GM12892 (cell line): ENCODE measurements around the gene TIMM17B.
"Not testable (repeated sequence)": the region's sequence is repeated elsewhere in the genome, so short reads cannot be mapped to it uniquely, and the experiment has no call there.

Experiments used
- POLR2A ChIP-seq: IDR thresholded peaks from 2 replicates; pipeline ENCODE4 v1.6.1; 2011; ENCODE audit warnings: low read depth, low read length, control low read depth
- POLR2AphosphoS5 ChIP-seq: IDR thresholded peaks from 2 replicates; pipeline ENCODE4 v1.6.1; 2011; ENCODE audit warnings: low read depth, low read length, control low read depth

- TF ChIP-seq POLR2AphosphoS5, POLR2A: not testable (repeated sequence)
These were observed 44.1 kb downstream of the TIMM17B start for GRCh38 chrX:48853494-48853893.
